UCSD-AML1 (cell line): ENCODE data around the gene MELK.
A peak's percentile ranks its signal among the peaks of the same experiment; 100 is the strongest.

Source experiments
- DNase-seq: peaks from one replicate; lab custom pipeline; 2025; ENCODE audit not compliant: unreplicated experiment; lab: John Stamatoyannopoulos, UW

MELK gene

DNA sequence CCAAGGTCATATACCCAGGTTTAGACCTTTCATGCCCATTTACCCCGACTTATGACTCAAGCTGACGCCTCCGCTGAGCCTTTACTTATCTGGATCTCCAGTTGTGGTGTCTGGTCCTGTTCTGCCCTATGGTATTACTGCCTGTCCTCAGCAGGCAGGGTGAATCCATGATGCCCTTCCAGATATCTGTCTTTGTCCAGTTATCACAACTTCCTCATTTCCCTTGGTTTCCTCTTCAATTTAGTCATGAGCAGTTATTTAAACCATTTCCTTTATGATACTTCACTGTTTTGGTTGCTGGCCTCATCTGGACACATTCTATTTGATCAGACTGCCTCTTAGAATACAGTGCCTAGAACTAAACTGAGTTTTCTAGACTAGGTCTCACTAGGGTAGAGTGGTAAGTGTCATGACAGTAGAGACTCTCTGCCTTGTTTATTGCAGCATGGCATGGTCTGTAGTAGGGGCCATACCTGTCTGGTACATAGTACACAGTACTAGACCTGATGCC, 93.3 kb downstream of the MELK start:
- peak; percentile 32 for DNase-seq

DNA sequence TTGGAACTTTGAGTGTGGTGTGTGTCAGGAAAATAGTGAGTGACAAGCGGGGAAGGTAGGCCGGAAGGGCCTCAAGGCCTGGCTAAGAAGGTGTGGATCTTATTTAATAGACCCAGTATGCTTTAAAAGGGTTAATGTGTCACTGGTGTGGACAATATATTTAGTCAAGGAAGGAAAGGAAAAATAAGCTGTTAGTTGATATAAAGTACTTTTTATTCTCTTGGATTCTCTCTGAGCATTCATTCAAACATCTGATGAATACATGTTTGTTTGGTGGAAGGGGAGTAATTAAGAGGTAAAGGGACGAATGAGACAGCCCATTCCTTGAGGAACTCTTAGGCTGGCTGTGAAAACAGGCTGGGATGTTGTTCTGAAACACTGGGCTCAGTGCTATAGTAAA, 98.9 kb downstream of the MELK start:
- no peak for DNase-seq

DNA sequence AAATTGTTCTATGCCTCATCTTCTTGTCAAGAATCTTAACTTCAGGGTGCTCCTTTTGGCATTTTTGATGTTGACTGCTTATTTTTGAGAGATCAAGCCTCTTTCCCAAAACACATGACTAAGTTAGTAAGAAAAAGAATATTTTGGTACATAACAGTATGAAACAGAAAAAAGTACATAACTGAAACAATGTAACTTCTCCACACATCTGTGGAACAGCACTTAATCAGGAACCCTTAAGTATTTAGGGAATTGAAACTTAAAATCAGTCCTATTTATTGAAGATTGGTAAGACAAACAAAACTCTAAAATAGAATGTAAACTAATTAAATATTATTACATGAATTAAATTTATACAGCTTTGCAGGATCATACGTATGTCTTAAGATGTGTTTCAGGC, 103.4 kb downstream of the MELK start:
- no peak for DNase-seq

DNA sequence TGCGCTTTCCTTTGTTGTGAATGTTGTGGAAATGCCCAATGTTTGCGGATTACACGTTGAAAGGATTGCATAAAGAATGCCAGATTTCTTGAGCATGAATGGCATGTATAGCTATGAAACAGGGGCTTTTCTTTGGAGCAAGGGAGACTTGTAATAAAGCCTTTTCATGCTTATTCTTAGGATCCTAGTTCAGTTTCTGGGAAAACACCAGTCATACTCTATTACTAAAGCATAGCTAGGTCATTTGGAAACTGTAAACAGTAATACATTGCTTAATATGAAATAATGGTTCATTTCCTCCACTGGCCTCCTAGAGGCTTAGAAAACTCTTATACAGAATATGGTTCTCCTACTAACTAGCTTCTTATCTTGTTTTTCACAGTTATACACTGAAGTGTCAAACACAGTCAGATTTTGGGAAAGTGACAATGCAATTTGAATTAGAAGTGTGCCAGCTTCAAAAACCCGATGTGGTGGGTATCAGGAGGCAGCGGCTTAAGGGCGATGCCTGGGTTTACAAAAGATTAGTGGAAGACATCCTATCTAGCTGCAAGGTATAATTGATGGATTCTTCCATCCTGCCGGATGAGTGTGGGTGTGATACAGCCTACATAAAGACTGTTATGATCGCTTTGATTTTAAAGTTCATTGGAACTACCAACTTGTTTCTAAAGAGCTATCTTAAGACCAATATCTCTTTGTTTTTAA, 104.2 kb downstream of the MELK start:
- no peak for DNase-seq

DNA sequence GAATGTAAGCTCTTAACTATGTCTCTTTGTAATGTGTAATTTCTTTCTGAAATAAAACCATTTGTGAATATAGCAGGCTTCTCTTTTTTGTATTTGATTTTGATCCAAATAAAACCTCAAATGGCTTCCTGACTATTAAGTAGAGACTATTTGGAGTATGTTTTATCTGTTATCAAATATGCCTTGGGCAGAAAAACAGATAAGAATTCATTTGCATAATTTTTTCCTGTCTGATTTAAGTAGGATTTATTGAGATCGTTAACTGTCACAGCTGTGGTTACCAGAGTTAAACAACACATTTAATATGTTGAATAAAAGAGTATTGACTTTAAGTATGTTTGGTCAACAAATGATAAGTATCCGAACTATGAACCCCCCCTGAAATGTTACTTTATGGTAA, 104.9 kb downstream of the MELK start:
- DNase-seq = no peak

DNA sequence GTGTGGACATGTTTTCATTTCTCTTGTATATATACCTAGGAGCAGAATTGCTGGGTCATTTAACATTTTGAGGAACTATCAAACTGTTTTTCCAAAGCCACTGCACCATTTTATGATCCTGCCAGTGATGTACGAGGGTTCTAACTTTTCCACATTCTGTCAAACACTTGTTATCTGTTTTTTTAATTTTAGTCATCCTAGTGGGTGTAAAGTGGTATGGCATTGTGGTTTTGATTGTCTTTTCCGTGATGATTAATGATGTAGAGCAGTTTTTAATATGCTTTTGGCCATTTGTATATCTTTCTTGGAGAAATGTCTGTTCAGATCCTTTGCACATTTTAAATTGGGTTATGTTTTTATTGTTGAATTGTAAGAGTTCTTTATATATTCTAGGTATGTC, 107.0 kb downstream of the MELK start:
- DNase-seq = no peak

DNA sequence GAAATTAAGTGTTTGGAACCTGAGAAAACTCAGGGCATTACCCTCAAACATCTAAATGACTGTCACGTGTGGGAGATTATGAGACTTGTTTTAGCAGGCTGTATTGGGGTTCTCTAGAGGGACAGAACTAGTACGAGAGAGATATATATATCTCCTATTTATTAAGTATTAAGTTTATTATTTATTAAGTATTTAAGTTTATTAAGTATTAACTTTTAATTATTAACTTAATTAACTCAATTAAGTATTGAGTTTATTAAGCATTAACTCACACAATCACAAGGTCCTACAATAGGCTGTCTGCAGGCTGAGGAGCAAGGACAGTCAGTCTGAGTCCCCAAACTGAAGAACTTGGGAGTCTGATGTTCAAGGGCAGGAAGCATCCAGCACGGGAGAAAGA, 113.8 kb downstream of the MELK start:
- no peak for DNase-seq

DNA sequence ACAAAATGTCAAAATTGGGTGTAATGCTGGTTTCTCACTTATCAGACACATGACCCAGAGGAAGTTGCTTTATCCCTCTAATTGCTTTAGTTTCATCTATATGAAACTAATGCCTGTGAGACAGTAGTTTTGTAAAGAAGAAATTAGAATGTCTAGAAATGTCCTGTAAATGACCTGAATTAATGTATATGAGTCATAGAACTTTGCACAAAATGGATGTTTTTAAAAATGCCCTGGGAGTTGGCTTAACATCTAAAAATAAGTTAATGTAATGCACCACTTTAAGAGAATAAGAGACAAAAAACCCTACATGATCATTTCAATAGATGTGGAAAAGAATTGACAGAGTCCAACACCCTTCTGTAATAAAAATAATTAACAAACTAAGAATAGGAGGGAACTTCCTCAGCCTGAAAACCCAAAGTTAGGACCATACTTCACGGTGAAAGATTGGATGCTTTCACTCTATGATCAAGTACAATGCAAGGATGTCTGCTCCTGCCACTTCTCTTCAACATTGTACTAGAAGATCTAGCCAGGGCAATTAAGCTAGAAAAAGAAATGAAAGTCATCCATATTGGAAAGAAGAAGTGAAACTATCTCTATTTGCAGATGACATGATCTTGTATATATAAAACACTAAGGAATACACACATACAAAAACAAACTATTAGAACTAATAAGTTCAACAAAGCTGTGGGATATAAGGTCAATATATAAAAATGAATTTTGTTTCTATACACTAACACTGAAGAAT, 117.9 kb downstream of the MELK start:
- no peak for DNase-seq

DNA sequence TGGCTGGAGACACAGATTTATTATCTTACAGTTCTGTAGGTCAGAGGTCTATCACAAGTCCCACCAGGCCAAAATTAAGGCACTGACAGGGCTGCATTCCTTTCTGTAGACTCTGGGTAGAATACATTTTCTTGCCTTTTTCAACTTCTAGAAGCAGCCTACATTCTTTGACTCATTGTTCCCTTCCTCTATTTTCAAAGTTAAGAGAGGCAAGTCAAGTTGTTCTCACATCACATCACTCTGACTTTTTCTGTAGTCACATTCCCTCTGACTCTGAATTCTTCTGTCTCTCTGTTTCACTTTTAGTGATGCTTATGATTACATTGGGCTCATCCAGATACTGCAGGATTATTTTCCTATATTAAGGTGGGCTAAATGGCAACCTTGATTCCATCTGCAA, 119.0 kb downstream of the MELK start:
- no peak for DNase-seq

DNA sequence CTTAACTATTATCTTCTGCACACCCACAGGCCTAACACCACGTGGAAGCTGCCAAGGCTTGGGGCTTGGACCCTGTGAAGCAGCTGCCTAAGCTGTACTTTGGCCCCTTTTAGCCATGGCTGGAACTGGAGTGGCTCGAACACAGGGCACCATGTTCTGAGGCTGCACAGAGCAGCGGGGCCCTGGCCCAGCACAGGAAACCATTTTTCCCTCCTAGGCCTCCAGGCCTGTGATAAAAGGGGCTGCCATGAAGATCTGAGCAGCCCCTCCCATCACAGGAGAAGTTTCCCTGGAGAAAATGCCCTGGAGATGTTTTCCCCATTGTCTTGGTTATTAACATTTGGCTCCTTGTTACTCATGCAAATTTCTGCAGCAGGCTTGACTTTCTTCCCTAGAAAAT, 126.3 kb downstream of the MELK start:
- DNase-seq = no peak

DNA sequence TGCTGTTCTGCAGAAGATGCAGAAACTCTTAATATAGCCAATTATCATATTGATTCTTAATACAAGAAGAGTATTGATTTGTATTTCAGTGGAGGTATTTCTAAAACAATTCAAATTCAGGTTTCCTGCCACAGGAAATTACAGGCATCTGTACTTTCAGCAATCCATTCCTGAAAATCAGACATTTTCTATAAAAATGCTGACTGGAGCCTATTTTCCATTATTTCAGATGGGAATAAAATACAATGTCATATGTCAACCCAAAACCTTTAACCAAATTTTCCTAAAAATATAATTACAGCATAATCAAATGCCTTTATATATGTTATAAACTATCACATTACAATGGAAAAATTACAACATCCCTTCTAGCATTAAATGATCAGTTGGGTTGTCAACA, 131.5 kb downstream of the MELK start:
- no peak for DNase-seq

DNA sequence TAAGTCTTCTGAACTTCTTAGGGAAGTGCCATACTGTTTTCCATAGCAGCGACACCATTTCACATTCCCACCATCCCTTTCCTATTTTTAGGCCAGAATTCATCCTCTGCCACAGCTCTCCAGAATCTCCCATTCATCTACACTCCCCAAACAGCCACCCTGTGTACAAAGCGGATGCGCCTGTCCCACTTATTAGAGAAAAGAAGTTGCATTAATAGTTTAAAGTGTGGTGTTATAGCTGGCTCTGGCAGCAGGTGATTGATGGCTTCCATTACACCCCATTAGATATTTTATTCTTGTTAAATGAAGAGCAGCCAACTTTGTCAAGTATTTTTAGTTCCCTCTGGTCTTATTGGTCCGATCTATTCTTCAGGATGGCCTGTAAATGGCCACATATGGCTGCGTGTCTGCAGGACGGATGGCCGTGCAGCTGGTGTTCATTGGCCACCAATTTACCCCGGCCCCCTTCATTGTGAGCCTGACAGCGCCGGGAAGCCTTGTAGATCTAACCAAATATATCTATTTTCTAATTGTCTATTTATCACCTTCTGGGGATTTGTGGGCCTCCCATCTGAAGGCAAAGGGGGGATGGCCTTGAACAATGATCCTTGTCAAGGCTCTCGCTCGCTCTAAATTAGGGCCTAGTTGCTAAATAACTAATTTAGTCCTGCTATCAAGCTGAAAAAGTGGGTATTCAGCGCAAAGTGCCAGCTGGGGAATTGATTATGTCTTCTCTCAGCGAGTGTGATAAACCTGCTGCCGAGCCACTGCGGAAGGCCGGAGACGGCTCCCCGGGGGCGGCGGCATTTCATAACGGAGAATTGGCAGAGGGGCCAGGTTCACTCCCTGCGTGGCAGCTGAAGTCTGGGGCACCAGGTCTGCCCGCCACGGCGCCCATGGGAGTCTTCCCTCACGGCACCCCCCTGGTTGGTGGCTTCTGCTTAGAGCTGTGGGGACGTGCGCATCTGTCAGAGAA, 141.1 kb downstream of the MELK start:
- no peak for DNase-seq

DNA sequence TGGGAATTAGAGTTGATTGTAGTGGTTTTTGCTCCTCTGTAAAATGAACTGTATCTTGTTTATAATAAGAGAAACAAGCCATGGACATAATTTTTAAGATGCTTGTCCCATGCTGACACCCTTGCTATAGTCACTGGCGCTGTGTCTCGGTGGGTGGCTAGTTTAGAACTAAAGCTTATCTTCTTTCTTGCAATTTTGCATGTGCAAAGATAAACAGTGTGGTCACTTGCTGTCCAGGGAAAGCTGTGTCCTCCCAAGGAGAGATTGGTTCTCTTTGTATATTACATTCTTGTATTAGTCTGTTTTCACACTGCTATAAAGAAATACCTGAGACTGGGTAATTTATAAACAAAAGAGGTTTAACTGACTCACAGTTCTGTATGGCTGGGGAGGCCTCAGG, 143.8 kb downstream of the MELK start:
- DNase-seq = no peak

DNA sequence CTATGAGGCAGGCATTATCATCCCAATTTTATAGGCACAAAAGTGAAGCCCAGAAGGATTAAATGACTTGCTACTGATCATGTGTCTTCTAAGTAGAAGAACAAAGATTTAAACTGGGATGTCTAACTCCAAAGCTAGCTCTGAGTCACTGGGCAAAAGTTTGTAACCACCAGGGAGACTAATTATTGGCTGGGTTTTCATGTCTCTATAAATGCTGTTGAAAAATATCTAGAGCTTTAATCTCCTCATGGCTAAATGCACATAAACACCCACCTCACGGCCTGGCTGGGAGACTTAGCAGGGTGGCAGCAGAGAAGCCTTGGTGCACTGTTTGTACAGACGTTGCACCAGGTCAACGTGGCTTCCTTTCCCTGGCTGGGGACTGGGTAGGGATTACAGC, 144.6 kb downstream of the MELK start:
- DNase-seq = no peak

DNA sequence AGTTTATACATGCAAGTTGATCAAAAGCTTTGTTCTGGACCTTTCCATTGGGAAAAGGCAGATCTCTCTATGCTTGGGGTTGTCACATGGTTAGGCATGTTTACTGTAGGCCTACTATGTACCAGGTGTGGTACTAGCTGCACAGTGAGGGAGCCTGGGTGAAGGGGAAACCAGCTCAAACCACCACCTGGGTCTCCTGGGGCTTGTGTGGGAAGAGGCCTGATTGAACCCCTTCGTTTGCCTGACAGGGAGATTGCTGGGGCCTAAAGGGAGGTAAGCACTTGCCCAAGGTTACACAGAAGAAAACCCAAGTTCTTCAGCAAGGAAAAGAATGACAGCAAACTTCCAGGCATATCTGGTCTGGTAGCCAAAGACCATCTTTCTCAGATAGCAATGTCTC, 145.9 kb downstream of the MELK start:
- DNase-seq = no peak

DNA sequence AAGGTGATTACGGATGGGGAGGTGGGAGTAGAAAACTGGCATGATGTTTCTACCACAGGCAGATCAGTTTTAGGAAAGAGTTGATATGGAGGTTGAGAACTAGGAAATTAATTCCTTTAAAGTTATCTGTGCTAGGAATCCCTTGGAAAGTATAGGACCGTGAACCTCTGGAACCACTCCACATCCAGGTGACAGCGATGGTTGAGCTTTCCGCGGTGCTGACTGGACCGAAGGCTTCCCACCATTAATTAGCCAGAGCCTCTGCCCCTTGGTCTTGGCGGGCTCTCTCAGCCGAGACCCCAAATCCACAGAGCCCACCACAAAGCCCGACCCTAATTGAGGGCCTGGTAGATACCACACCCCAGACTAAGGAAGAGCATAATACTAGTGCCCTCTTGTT, 147.3 kb downstream of the MELK start:
- no peak for DNase-seq

DNA sequence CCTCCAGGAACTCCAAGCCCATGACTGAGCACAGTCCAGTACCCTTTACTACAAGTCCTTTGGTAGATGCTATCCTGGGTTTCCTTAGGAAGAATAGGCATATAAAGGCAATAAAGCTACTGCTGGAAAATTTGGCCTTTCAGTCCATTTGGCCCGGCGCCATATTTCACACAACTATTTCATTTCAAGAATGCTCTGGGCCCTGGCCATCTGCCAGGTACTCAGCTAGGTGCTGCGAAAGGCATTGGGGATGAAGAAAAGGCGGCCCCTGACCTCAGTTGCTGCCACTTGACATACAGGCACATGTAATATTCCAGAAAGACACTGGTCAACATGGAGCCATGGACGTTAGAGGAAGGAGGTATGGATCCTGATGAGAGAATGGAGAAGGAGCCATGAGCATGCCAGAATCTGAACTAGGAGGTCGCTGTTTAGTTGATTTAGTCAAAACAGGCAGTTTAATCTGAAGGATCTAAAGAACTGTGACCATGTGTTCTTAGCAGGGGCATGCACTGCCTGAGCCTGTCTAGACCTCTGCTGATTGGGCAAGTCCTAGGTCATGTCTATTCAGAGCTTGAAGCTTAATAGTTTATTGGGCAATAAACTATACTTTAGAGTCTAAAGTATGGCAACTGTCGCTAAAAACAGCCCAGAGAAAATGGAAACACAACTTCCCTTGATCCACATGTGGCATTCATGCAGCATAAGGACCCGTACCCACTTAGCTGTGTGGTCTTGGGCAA, 149.3 kb downstream of the MELK start:
- DNase-seq = no peak

DNA sequence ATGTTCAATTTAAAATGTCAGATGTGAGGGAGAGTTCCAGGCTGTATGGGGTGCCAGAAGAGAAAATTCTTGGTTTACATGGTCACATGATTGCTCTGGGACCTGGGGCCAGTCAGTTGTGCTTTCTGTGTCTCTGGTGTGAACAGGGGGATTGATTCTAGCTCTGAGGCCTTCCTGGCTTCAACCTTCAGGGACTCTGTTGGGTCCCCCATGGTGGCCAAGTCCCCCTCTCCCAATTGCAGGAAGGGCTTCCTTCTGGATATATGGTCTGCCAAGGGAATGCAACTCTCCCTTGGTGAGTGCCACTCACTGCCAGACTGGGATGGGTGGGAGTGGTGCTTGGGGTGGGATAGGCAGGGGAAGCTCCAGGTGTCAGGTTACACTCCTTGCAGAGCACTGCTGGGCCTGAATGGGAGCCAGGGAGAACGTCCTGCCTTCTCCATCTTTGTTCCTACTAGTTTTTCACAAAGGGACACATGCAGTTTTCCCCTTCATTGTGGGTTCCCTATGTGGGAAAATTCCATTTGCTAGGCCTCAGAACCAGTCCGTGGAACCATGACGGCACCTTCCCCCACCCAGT, 153.2 kb downstream of the MELK start:
- no peak for DNase-seq
